HG02571 (cell line): ENCODE results near the gene FETUB.
"Not testable (repeated sequence)": the region's sequence is repeated elsewhere in the genome, so short reads cannot be mapped to it uniquely, and the experiment has no call there.

ENCODE experiments used
- ATAC-seq: cut with Tn5 transposase; IDR thresholded peaks from one replicate; pipeline ENCODE4 v1.9.1; 2021; ENCODE audit warnings: mild to moderate bottlenecking, moderate library complexity; ENCODE audit not compliant: unreplicated experiment

FETUB gene

GRCh38 chr3:186630950-186631641, 9.1 kb upstream of the FETUB start:
- no peak for ATAC-seq

DNA sequence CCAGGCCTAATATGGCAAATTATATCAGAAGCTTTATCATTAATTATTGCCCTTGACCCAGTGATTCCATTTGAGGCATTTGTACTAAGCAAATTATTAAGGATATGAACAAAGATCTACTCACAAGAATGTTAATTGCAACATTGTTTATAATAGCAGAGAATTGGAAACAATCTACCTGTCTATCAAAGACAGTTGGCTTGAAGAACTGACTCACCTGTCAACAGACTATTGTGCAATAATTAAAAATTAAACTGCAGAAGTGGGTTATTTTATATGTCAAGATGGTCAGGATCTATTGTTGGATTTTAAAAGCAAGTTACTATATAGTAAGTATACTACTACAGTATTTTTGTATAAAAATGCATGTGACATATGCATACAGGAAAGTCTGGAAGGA, 6.7 kb upstream of the FETUB start:
- no peak for ATAC-seq

GRCh38 chr3:186634207-186634606, 6.0 kb upstream of the FETUB start:
- ATAC-seq = not testable (repeated sequence)

GRCh38 chr3:186635532-186635931, 4.7 kb upstream of the FETUB start:
- no peak for ATAC-seq

DNA sequence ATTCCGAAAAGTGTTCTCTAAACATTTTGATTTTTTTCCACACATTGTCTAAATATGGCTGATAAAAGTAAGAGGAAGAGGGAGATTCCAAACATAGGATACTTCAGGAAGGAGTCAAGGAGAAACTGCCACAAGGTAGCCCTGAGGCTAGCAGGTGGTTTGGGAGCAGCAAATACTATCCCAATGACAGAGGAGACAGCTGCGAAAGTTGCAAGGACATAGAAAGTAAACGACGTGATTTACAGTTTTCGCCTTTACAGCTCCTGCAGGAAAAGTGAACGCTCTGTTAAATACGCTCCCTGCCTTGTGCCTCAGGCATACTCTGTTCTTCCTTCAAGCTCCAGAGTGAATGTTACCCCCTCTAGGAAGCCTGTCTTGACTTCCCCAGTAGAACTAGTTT, 3.7 kb upstream of the FETUB start:
- ATAC-seq = no peak

DNA sequence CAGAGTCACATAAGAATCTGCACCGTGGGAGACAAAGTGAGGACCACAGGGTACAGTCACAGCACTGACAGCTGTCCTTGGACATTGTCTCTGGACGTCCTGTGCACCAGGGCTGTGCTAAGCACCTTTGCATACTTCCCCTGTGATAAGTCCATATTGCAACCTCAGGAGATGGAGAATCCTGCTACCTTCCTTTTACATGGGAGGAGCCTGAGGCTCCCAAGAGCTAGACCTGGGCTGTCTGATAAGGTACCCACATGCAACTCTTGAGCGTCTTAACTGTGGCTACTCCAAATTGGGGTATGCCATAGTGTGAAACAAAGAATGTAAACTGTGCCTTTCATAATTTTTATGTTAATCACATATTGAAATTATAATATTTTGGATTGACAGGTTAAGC, 2.5 kb upstream of the FETUB start:
- no peak for ATAC-seq

DNA sequence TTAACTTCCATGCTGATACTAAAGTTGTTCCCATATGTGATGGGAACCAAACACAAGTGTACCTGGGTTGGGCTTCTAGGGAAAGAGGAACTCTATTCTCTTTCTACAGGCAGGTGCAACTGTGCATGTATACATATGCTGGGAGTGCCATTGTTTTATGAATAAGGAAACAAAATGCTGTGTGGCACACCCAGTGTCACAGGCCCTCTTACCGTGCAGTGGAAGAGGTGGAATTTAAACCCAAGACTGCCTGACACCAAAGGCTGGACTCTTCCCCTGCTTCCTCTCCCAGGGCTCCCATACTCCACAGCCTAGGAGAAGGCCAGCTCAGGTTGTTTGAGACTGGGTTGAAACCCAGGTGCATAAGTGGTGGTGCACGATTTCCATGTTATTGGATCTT, 1.9 kb upstream of the FETUB start:
- no peak for ATAC-seq

GRCh38 chr3:186640473-186640818, 247 bp downstream of the FETUB start:
- no peak for ATAC-seq

DNA sequence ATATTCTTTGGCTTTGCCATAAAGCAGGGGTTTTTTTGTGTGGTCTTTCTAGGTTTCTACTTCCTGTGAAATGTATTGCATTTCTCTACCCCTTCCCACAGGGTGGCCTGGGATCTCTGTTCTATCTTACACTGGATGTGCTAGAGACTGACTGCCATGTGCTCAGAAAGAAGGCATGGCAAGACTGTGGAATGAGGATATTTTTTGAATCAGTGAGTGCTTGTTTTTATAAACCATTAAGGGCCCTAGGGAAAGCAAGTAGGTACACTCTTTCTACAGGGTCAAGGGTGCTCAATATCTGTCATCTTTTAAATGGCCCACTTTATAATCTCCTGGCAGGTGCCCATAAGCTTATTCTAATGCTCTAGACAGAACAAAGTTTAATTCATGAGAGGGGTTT, 730 bp downstream of the FETUB start:
- ATAC-seq = no peak

GRCh38 chr3:186642014-186642413, 1.8 kb downstream of the FETUB start:
- no peak for ATAC-seq

DNA sequence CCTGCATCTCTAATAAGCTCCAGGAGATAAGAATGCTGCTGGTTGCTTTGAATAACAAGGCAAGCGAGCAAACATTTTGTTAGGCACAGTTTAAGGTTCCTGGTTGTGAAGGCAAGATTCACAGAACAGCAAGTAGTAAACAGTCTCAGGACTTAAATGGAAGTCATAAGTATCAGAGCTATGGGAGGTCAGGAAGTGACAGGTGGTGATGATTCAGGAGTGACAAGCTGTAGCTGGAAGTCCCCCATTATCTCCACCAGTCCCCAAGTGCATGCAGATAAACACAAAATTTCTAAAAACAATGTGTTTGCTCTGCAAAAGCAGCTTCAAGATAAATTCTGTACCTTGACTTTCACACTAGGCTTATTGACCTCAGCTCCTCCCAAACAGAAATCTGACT, 3.3 kb downstream of the FETUB start:
- no peak for ATAC-seq

- no peak for ATAC-seq
Measured at GRCh38 chr3:186644683-186645082, 4.5 kb downstream of the FETUB start.

GRCh38 chr3:186646106-186646505, 5.9 kb downstream of the FETUB start:
- ATAC-seq = no peak

DNA sequence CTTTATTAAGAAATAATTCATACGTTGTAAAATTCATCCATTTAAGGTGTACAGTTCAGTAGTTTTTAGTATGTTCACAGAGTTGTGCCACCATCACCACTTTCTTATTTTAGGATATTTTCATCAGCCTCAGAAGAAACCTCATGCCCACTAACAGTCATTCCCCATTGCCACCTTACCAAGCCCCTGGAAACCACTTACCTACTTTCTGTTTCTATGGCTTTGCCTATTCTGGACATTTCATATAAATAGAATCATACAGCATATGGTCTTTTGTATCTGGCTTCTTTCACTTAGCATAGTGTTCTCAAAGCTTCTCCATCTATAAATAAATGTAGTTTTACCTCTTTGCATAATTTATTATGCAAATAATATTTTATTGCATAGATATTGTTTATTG, 6.6 kb downstream of the FETUB start:
- no peak for ATAC-seq

- no peak for ATAC-seq
Measured at GRCh38 chr3:186648851-186649250, 8.7 kb downstream of the FETUB start.

DNA sequence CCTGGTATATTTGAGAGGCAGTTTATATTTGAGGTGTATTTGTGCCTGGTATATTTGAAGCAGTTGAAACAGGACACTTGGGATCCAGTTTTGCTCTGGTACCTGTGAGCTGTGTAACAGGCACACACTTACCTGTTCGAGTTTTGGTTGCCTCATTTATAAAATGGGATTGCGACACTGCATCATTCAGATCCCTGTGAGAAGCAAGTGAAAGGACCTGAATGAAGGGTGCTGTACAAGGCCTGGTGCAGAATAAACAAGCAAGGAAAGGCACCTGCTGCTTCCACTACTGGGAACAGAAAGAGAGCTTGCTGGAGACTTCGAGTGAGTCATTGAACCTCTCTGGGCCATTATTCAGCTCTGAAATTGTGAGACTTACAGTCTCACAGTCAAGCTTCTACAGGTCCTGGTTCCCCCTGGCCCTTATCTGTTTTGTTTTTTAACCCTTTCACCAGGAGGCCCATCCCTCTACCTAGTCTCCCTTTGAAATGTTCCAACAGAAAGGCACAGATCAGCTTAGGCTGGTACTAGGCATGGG, 11.5 kb downstream of the FETUB start:
- ATAC-seq = no peak

DNA sequence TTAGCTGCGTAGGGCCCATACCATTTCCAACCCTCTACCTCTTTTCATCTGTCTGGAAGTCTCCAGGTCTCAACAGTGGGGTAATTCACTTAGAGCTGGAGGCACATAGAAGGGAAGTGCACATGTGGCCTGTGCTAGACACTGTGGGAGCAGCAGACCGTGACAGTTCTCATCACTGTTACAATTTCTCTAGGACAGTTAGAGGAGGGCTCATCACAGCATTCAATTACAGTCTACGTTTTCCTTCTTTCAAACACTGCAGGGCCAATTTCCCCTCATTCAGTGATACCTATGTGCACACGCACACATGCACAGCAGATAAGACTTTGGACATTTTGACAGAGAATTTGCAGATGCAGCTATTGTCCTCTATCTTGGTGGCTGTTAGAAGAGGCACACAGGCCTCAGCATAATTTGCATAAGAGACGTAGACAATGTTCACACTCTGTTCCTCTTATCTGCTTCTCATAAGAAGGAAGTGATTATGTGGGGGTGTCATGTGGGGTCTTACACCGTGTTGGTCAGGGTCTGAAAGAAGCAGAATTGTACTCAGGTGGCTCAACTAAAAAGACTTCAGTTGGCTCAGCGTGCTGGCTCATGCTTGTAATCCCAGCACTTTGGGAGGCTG, 13.0 kb downstream of the FETUB start:
- peak; percentile 84 for ATAC-seq

DNA sequence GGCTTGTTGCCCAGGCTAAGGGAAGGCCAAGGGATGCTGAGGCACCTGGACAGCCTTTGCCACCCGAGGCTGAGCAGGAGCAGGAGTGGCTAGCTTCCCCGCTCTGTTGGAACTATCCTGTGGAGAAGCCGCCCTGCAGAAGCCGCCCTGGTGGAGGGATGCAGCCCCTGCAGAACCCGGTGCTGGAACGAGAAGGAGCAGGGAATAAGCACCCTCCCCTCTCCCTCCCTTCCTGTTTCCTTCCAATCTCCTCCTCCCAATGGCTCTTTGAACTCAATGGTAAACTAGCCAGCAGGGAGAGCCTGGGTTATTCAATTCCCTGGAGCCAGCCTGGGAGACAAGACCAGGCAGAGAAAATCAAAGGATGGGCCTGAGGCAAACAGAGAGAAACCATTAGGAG, 13.8 kb downstream of the FETUB start:
- no peak for ATAC-seq

DNA sequence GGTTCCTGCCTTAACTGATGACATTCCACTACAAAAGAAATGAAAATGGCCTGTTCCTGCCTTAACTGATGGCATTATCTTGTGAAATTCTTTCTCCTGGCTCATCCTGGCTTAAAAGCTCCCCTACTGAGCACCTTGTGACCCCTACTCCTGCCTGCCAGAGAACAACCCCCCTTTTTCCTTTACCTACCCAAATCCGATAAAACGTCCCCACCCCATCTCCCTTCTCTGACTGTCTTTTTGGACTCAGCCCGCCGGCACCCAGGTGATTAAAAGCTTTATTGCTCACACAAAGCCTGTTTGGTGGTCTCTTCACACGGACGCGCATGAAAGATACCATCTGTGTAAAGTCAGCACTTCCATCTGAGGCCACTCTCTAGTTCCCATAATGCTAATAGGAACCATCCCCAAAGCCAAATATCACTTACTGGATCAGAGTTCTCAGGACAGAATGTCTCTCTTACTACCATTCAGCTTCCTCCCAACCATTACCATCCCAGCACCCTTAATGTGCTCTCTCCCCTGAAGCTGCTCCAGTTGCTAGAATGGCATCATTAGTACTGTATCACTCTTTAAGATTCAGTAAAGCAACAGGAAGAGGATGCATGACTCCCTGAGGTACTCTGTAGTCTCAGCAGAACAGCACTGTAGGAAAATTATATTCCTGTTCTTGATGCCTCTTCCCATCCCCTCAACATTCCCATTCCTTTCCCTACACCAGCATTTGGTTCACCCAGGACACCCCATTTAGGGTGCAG, 23.3 kb downstream of the FETUB start:
- ATAC-seq = no peak

DNA sequence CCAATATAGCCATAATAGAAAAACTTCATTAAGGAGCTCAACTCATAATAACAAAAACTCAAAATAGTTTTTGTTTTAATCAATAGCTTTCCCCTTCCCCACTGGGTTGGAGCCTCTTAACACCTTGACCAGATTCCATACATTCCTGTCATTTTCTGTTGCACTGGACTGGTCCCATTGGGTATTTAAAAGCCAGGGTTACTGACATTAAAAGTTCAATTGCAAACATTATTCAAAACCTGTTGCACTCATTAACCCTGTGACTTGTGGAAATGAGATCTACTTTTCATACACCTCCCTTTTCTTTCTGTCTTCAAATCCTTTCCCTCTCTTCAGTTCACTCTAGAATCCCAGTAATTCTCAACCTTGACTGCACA, 23.9 kb downstream of the FETUB start:
- ATAC-seq = no peak

GRCh38 chr3:186664506-186664905, 24.3 kb downstream of the FETUB start:
- ATAC-seq = no peak

DNA sequence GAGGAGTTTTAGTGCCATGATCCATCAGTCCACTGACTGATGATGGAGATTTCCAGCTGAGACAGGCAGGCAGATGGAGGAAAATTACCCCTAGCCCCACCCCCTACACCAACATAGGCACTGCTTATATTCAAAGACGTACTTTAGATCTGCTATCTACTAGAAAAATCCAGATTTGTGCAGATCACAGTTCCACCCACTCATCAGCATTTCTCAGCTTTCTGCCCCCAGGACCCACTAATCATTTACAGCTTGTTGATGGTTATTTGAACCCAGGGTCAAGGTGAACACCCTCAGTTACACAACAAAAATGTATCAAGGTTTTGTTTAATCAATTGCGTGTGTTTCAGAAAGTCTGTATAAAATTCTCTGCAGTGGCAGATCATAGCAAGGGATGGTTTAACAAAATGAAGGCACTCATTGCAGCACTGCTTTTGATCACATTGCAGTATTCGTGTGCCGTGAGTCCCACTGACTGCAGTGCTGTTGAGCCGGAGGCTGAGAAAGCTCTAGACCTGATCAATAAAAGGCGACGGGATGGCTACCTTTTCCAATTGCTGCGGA, 25.5 kb downstream of the FETUB start, which contains the start of gene HRG:
Gene HRG, plus strand, starts transcription at position 390 of the 564 bp plus-strand sequence. Its CDS starts 18 bp downstream, at position 408.
- ATAC-seq = no peak
